Measurements from ENCODE around the gene VSIG10. TPM values are rescaled to one million over a fixed set of nuclear protein-coding genes. Genes with fewer than 3 reads are reported as not detected.
A peak's percentile ranks its signal among the peaks of the same experiment; 100 is the strongest.
"Not testable (repeated sequence)": the region's sequence is repeated elsewhere in the genome, so short reads cannot be mapped to it uniquely, and the experiment has no call there.

Gene VSIG10
- total and polyA plus RNA-seq, 4 experiments from 2014 or later, result 1.5 to 5.1 (median 4.8) TPM; not detected in 1

DNA sequence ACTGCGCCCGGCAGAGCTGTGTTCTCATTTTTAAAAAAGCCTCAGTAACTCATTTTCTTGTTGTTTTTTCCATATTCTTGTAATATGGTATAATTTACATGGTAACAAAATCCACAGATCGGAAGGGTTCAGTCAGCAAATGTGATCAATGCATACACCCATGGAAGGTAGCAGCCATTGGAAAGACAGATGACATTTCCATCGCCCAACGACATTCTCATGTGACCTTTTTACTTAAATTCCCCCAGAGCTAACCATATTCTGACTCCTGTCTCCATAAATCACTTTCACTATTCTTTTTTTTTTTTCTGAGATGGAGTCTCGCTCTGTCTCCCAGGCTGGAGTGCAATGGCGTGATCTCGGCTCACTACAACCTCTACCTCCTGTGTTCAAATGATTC, 37.0 kb upstream of the VSIG10 start:
- Mint-ChIP-seq H3K27me3 (no peaks in the 10 kb centered on the region), H3K4me1 (peaks cover 15 to 25% (median 20%) of the 10 kb centered on the region in 4 donors), H3K27ac (no peak overlapping the region), H3K36me3 (peaks cover 42 to 62% of the 10 kb centered on the region in 2 donors), H3K9me3 (no peaks in the 10 kb centered on the region), H3K4me3 (no peak overlapping the region)
- Histone ChIP-seq H3K27me3 (ENCODE audit: insufficient read depth, low read length) (no peaks in the 10 kb centered on the region), H3K4me3 (ENCODE audit: low read length in 2 of 2) (no peak overlapping the region), H3K4me1 (ENCODE audit: insufficient read depth, low read length) (peaks cover 13% of the 10 kb centered on the region), H3K36me3 (ENCODE audit: insufficient read depth, low read length) (peaks cover 11% of the 10 kb centered on the region), H3K9me3 (ENCODE audit: control insufficient read depth in 1 of 2, low read length in 2 of 2) (no peaks in the 10 kb centered on the region), H3K27ac (ENCODE audit: low read depth, low read length) (no peak overlapping the region)
- ChIA-PET POLR2A (ENCODE audit: partially characterized antibody) (no interaction called here), CTCF (ENCODE audit: partially characterized antibody) (interaction anchor here (1.0 to 7.1 kb wide), 4 partner anchors 19 to 236 kb away, joined by 3 to 59 read pairs (median 39); partner anchors contain the start of gene SUDS3)
- intact Hi-C loops (cut with micrococcal nuclease), result no loop called here
- no peak for DNase-seq

DNA sequence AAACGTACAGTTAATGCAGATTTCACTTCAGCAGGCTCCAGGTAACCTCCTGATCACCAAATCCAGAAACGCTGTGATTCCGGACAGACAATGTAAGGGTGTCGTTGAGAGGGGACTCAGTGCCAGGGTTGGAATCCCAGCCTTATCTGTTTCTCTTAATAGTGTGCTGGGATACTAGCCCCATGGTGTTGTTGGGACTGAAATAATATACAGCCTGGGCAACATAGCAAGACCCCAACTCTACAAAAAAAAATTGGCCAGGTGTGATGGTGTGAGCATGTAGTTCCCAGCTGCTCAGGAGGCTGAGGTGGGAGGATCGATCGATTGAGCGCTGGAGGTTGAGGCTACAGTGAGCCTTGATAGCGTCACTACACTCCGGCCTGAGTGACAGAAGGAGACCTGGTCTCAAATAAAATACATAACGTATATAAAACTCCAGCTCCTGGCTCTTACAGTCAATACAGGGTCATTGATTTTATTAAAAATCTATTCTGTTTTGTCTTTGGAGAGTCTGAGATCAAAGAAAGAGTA, 33.4 kb upstream of the VSIG10 start:
- H3K27me3 ChIP-seq (ENCODE audit: insufficient read depth, low read length), result no peaks in the 10 kb centered on the region
- Mint-ChIP-seq H3K36me3 (peaks cover 20 to 39% of the 10 kb centered on the region in 2 donors), H3K9me3 (no peaks in the 10 kb centered on the region), H3K27ac (peak overlapping the region; percentile 88 to 97 (median 93)), H3K4me1 (peaks cover 17 to 43% (median 22%) of the 10 kb centered on the region in 4 donors), H3K4me3 (peak overlapping the region; percentile 89 to 98 (median 95)), H3K27me3 (no peaks in the 10 kb centered on the region)
- peak overlapping the region; percentile 67 for H3K27ac ChIP-seq (ENCODE audit: low read depth, low read length)
- ChIA-PET CTCF (ENCODE audit: partially characterized antibody) (interaction anchor here (1.2 to 7.1 kb wide), 4 partner anchors 14 to 240 kb away, joined by 3 to 59 read pairs (median 39); partner anchors contain the start of gene SUDS3), POLR2A (ENCODE audit: partially characterized antibody) (interaction anchor here (0.6 to 3.4 kb wide), 5 partner anchors 16 to 240 kb away, joined by 3 to 28 read pairs (median 14); partner anchors contain the start of genes SUDS3 and WSB2)
- peaks cover 4% of the 10 kb centered on the region for H3K36me3 ChIP-seq (ENCODE audit: insufficient read depth, low read length)
- H3K4me1 ChIP-seq (ENCODE audit: insufficient read depth, low read length), result peaks cover 22% of the 10 kb centered on the region
- intact Hi-C loops (cut with micrococcal nuclease), result loop anchor here (2.0 to 5.0 kb wide), 3 partner anchors 45 to 1530 kb away; partner anchors contain the start of gene WSB2
- peak overlapping the region; percentile 61 to 86 for H3K4me3 ChIP-seq (ENCODE audit: low read length in 2 of 2)
- no peak for DNase-seq
- no peaks in the 10 kb centered on the region for H3K9me3 ChIP-seq (ENCODE audit: control insufficient read depth in 1 of 2, low read length in 2 of 2)

DNA sequence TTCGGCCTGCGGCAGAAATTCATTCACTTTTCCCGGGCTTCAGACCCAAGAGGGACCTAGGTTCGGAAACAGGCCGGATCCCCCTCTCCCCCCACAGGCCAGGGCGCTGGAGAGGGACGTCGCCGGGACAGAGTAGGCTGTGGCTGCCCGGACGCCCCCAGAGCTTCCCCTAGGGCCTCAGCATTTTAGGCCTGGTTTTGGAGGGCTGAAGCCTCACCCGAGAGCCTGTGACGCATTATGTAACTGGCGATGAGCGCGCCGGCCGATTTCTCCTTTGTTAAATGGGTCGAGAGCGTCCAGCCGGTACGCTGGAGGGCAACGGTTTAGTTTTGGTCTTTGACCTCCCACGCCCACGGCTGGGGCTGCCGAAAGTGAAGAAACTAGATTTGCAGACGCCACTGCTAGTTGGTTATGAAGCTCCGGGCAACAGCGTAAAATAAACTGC, 32.8 kb upstream of the VSIG10 start:
- Histone ChIP-seq H3K9me3 (ENCODE audit: control insufficient read depth in 1 of 2, low read length in 2 of 2) (no peaks in the 10 kb centered on the region), H3K27ac (ENCODE audit: low read depth, low read length) (peak overlapping the region; percentile 67), H3K36me3 (ENCODE audit: insufficient read depth, low read length) (peaks cover 4% of the 10 kb centered on the region), H3K4me1 (ENCODE audit: insufficient read depth, low read length) (peaks cover 29% of the 10 kb centered on the region), H3K27me3 (ENCODE audit: insufficient read depth, low read length) (no peaks in the 10 kb centered on the region), H3K4me3 (ENCODE audit: low read length in 2 of 2) (peak overlapping the region; percentile 61 to 86)
- no peaks in the 10 kb centered on the region for H3K9me3 Mint-ChIP-seq
- H3K4me3 Mint-ChIP-seq, result peak overlapping the region; percentile 89 to 98 (median 95)
- intact Hi-C loops (cut with micrococcal nuclease), result loop anchor here (1.0 to 5.0 kb wide), 6 partner anchors 15 to 1530 kb away; partner anchors contain the start of genes RFC5, SUDS3 and WSB2
- CTCF ChIA-PET (ENCODE audit: partially characterized antibody), result interaction anchor here (1.0 to 7.1 kb wide), 5 partner anchors 12 to 240 kb away, joined by 3 to 59 read pairs (median 34); partner anchors contain the start of gene SUDS3
- POLR2A ChIA-PET (ENCODE audit: partially characterized antibody), result interaction anchor here (1.3 to 3.4 kb wide), 8 partner anchors 16 to 240 kb away, joined by 4 to 28 read pairs (median 7); partner anchors contain the start of genes SUDS3, TAOK3 and WSB2
- peaks cover 19 to 50% (median 26%) of the 10 kb centered on the region in 4 donors for H3K4me1 Mint-ChIP-seq
- peak overlapping the region; percentile 88 to 97 (median 93) for H3K27ac Mint-ChIP-seq
- peaks cover 17 to 36% of the 10 kb centered on the region in 2 donors for H3K36me3 Mint-ChIP-seq
- no peaks in the 10 kb centered on the region for H3K27me3 Mint-ChIP-seq
- DNase-seq, result peak in 4 of 5 donors; percentile 29 to 47 (median 32)

DNA sequence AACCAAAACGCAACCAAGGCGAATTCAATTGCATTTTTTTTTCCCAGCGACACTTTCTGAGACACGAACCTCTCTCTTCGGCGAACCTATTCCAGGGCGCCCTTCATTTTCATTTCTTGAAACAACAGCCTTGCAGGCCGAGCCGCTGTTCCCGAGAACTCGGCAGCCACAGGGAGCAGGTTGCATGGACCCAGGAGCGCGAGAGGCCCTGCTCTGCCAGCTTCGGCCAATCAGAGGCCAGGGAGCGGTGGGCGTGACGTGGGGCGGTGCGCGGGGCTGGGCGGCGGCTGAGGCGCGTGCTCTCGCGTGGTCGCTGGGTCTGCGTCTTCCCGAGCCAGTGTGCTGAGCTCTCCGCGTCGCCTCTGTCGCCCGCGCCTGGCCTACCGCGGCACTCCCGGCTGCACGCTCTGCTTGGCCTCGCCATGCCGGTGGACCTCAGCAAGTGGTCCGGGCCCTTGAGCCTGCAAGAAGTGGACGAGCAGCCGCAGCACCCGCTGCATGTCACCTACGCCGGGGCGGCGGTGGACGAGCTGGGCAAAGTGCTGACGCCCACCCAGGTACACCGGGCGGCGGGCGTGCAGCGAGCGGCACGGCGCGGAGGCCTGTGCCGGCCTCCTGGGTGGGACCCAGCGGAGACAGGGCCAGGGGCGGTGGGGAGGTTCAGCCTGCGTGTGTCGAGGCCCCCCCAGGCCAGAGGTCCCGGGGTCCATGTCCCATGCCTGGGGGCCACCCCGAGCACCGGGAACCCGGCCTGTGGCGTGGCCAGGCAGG, 32.2 kb upstream of the VSIG10 start, which contains the start of gene PEBP1:
TSS of gene PEBP1 (plus strand) at position 337 of the 771 bp plus-strand sequence. CDS start at position 423, 86 bp downstream.
- H3K4me3 Mint-ChIP-seq, result peak within 1 kb of the TSS; percentile 95 to 99 (median 96)
- intact Hi-C loops (cut with micrococcal nuclease), result loop anchor here (1.0 to 5.0 kb wide), 6 partner anchors 15 to 1531 kb away; partner anchors contain the start of genes RFC5, SUDS3 and WSB2
- peak within 1 kb of the TSS; percentile 61 to 86 for H3K4me3 ChIP-seq (ENCODE audit: low read length in 2 of 2)

DNA sequence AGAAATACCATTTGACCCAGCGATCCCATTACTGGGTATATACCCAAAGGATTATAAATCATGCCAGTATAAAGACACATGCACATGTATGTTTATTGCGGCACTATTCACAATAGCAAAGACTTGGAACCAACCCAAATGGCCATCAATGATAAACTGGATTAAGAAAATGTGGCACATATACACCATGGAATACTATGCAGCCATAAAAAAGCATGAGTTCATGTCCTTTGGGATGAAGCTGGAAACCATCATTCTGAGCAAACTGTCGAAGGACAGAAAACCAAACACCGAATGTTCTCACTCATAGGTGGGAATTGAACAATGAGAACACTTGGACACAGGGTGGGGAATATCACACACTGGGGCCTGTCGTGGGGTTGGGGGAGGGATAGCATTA, 25.6 kb upstream of the VSIG10 start:
- H3K4me3 ChIP-seq (ENCODE audit: low read length in 2 of 2); POLR2A ChIA-PET (ENCODE audit: partially characterized antibody); H3K27me3 Mint-ChIP-seq; DNase-seq; H3K27ac Mint-ChIP-seq; H3K36me3 Mint-ChIP-seq; H3K4me1 ChIP-seq (ENCODE audit: insufficient read depth, low read length); H3K4me3 Mint-ChIP-seq; H3K27me3 ChIP-seq (ENCODE audit: insufficient read depth, low read length); H3K36me3 ChIP-seq (ENCODE audit: insufficient read depth, low read length); intact Hi-C loops (cut with micrococcal nuclease); H3K9me3 Mint-ChIP-seq; H3K9me3 ChIP-seq (ENCODE audit: control insufficient read depth in 1 of 2, low read length in 2 of 2); H3K27ac ChIP-seq (ENCODE audit: low read depth, low read length): not testable (repeated sequence)
- CTCF ChIA-PET (ENCODE audit: partially characterized antibody), result interaction anchor here (1.4 kb wide), 1 partner anchor 8 kb away, joined by 4 read pairs; no protein-coding TSS in a partner anchor
- peaks cover 4 to 17% (median 5%) of the 10 kb centered on the region in 4 donors for H3K4me1 Mint-ChIP-seq

More for the DNA sequence above, 32.2 kb upstream of the VSIG10 start, which contains the start of gene PEBP1:
- peak within 1 kb of the TSS; percentile 88 to 98 (median 94) for H3K27ac Mint-ChIP-seq
- Histone ChIP-seq H3K36me3 (ENCODE audit: insufficient read depth, low read length) (peaks cover 4% of the 10 kb centered on the region), H3K9me3 (ENCODE audit: control insufficient read depth in 1 of 2, low read length in 2 of 2) (no peaks in the 10 kb centered on the region), H3K4me1 (ENCODE audit: insufficient read depth, low read length) (peaks cover 29% of the 10 kb centered on the region), H3K27ac (ENCODE audit: low read depth, low read length) (peak within 1 kb of the TSS; percentile 67), H3K27me3 (ENCODE audit: insufficient read depth, low read length) (no peaks in the 10 kb centered on the region)
- DNase-seq, result peak; percentile 88 to 91 (median 90)
- ChIA-PET CTCF (ENCODE audit: partially characterized antibody) (interaction anchor here (0.6 to 7.1 kb wide), 8 partner anchors 12 to 241 kb away, joined by 3 to 59 read pairs (median 4); partner anchors contain the start of gene SUDS3), POLR2A (ENCODE audit: partially characterized antibody) (interaction anchor here (0.6 to 3.4 kb wide), 13 partner anchors 15 to 241 kb away, joined by 3 to 28 read pairs (median 5); partner anchors contain the start of genes RFC5, SUDS3, TAOK3 and WSB2)
- H3K27me3 Mint-ChIP-seq, result no peaks in the 10 kb centered on the region
- H3K36me3 Mint-ChIP-seq, result peaks cover 15 to 32% of the 10 kb centered on the region in 2 donors
- peaks cover 19 to 54% (median 26%) of the 10 kb centered on the region in 4 donors for H3K4me1 Mint-ChIP-seq
- no peaks in the 10 kb centered on the region for H3K9me3 Mint-ChIP-seq

DNA sequence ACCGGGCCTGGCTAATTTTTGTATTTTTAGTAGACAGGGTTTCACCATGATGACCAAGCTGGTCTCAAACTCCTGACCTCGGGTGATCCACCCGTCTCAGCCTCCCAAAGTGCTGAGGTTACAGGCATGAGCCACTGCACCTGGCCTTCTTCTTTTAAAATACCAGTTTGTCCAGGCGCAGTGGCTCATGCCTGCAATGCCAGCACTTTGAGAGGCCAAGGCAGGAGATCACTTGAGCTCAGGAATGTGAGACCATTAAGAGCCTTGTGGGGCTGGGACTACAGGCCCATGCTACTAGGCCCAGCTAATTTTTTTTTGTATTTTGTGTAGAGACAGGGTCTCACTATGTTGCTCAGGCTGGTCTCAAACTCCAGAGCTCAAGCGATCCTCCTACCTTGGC, 24.1 kb upstream of the VSIG10 start:
- no peak overlapping the region for H3K27ac ChIP-seq (ENCODE audit: low read depth, low read length)
- Mint-ChIP-seq H3K36me3 (no peaks in the 10 kb centered on the region), H3K4me1 (peaks cover 4 to 13% (median 5%) of the 10 kb centered on the region in 4 donors), H3K4me3 (no peak overlapping the region), H3K27ac (no peak overlapping the region), H3K27me3 (no peaks in the 10 kb centered on the region), H3K9me3 (no peaks in the 10 kb centered on the region)
- ChIA-PET POLR2A (ENCODE audit: partially characterized antibody) (interaction anchor here (0.6 kb wide), 1 partner anchor 64 kb away, joined by 3 read pairs; no protein-coding TSS in a partner anchor), CTCF (ENCODE audit: partially characterized antibody) (interaction anchor here (1.2 kb wide), 1 partner anchor 11 kb away, joined by 3 read pairs; no protein-coding TSS in a partner anchor)
- no peak for DNase-seq
- H3K9me3 ChIP-seq (ENCODE audit: control insufficient read depth in 1 of 2, low read length in 2 of 2), result no peaks in the 10 kb centered on the region
- intact Hi-C loops (cut with micrococcal nuclease), result no loop called here
- peaks cover 8% of the 10 kb centered on the region for H3K4me1 ChIP-seq (ENCODE audit: insufficient read depth, low read length)
- no peaks in the 10 kb centered on the region for H3K36me3 ChIP-seq (ENCODE audit: insufficient read depth, low read length)
- no peak overlapping the region for H3K4me3 ChIP-seq (ENCODE audit: low read length in 2 of 2)
- H3K27me3 ChIP-seq (ENCODE audit: insufficient read depth, low read length), result no peaks in the 10 kb centered on the region

Measured in CD4-positive, alpha-beta memory T cell (primary cell).